IPS-20b (cell line): ENCODE measurements around the gene SMIM28.

ENCODE experiments used
- H3K27ac ChIP-seq: one replicate; pipeline ENCODE4 v1.5.1; 2013; ENCODE audit warnings: low read length
- H3K27me3 ChIP-seq: 2 replicates; pipeline ENCODE4 v1.6.1; 2013; ENCODE audit warnings: mild to moderate bottlenecking, low read length, inconsistent platforms; ENCODE audit not compliant: insufficient read depth
- H3K36me3 ChIP-seq: 2 replicates; pipeline ENCODE4 v1.6.1; 2013; ENCODE audit warnings: low read depth, mild to moderate bottlenecking, inconsistent platforms, low read length, moderate library complexity; ENCODE audit not compliant: insufficient read depth
- H3K4me1 ChIP-seq: 2 replicates; pipeline ENCODE4 v1.6.1; 2013; ENCODE audit warnings: mild to moderate bottlenecking, control low read depth, inconsistent platforms, low read length, moderate library complexity; ENCODE audit not compliant: insufficient read depth
- H3K4me3 ChIP-seq: 2 replicates; pipeline ENCODE4 v1.5.1; 2013; ENCODE audit warnings: mild to moderate bottlenecking, low read length, inconsistent platforms
- H3K9ac ChIP-seq: 2 replicates; pipeline ENCODE4 v1.6.1; 2013; ENCODE audit warnings: low read depth, mild to moderate bottlenecking, inconsistent platforms, low read length, moderate library complexity
- H3K9me3 ChIP-seq: 2 replicates; pipeline ENCODE4 v1.6.1; 2013; ENCODE audit warnings: mild to moderate bottlenecking, low read depth, low read length, inconsistent platforms; ENCODE audit not compliant: insufficient read depth

The SMIM28 gene

GRCh38 chr6:138397128-138398122 lies 19.7 kb downstream of the SMIM28 start:
- no peaks in the 10 kb centered on the region for H3K4me1 ChIP-seq
- no peak overlapping the region for H3K4me3 ChIP-seq
- H3K27me3 ChIP-seq: no peaks in the 10 kb centered on the region
- no peak overlapping the region for H3K9ac ChIP-seq
- H3K36me3 ChIP-seq: no peaks in the 10 kb centered on the region
- no peak overlapping the region for H3K27ac ChIP-seq
- H3K9me3 ChIP-seq: no peaks in the 10 kb centered on the region

- H3K4me3 ChIP-seq: no peak overlapping the region
- H3K27me3 ChIP-seq: no peaks in the 10 kb centered on the region; the same call in 1 of the 2 replicates
- no peaks in the 10 kb centered on the region for H3K9me3 ChIP-seq
- no peak overlapping the region for H3K27ac ChIP-seq
- H3K9ac ChIP-seq: no peak overlapping the region
- H3K36me3 ChIP-seq: no peaks in the 10 kb centered on the region
- no peaks in the 10 kb centered on the region for H3K4me1 ChIP-seq
These were observed 22.6 kb downstream of the SMIM28 start for GRCh38 chr6:138400326-138400725.

- Histone ChIP-seq H3K4me1 (no peaks in the 10 kb centered on the region), H3K27me3 (no peaks in the 10 kb centered on the region; the same call in 1 of the 2 replicates), H3K9ac (no peak overlapping the region), H3K36me3 (peaks cover 15% of the 10 kb centered on the region), H3K9me3 (no peaks in the 10 kb centered on the region), H3K27ac (no peak overlapping the region), H3K4me3 (no peak overlapping the region)
These were observed 24.5 kb downstream of the SMIM28 start for GRCh38 chr6:138401960-138402837.

- Histone ChIP-seq H3K9ac (0 out of 2 replicates have a peak overlapping the region, but pooled peaks have one; percentile 85), H3K27ac (no peak overlapping the region), H3K36me3 (peaks cover 21% of the 10 kb centered on the region), H3K4me3 (peak overlapping the region; percentile 96; the same call in 1 of the 2 replicates), H3K4me1 (no peaks in the 10 kb centered on the region), H3K9me3 (no peaks in the 10 kb centered on the region), H3K27me3 (no peaks in the 10 kb centered on the region; the same call in 1 of the 2 replicates)
These were observed 25.1 kb downstream of the SMIM28 start for GRCh38 chr6:138402838-138403187.

GRCh38 chr6:138403324-138403800 lies 25.7 kb downstream of the SMIM28 start:
- H3K27ac ChIP-seq: peak overlapping the region; percentile 0
- peak overlapping the region; percentile 85 for H3K9ac ChIP-seq
- no peaks in the 10 kb centered on the region for H3K9me3 ChIP-seq

GRCh38 chr6:138403801-138404665 lies 26.3 kb downstream of the SMIM28 start, which contains the start of gene HEBP2:
Gene HEBP2, plus strand, starts transcription at chr6:138404223. Its CDS starts 273 bp downstream, at chr6:138404496.
- Histone ChIP-seq H3K36me3 (peaks cover 32% of the 10 kb centered on the region), H3K9ac (peak within 1 kb of the TSS; percentile 89), H3K4me3 (peak within 1 kb of the TSS; percentile 96), H3K27ac (peak within 1 kb of the TSS; percentile 0), H3K9me3 (no peaks in the 10 kb centered on the region), H3K4me1 (no peaks in the 10 kb centered on the region), H3K27me3 (no peaks in the 10 kb centered on the region; the same call in 1 of the 2 replicates)

More at GRCh38 chr6:138403324-138403800, 25.7 kb downstream of the SMIM28 start:
- Histone ChIP-seq H3K4me3 (peak overlapping the region; percentile 96), H3K36me3 (peaks cover 26% of the 10 kb centered on the region), H3K4me1 (no peaks in the 10 kb centered on the region), H3K27me3 (no peaks in the 10 kb centered on the region; the same call in 1 of the 2 replicates)

- no peaks in the 10 kb centered on the region; the same call in 1 of the 2 replicates for H3K27me3 ChIP-seq
- peaks cover 40% of the 10 kb centered on the region for H3K36me3 ChIP-seq
- no peak overlapping the region for H3K27ac ChIP-seq
- peak overlapping the region; percentile 96 for H3K4me3 ChIP-seq
- H3K9me3 ChIP-seq: no peaks in the 10 kb centered on the region
- no peaks in the 10 kb centered on the region for H3K4me1 ChIP-seq
- H3K9ac ChIP-seq: peak overlapping the region; percentile 89
These were observed 27.1 kb downstream of the SMIM28 start for GRCh38 chr6:138404666-138405337.

GRCh38 chr6:138405816-138406413 lies 28.2 kb downstream of the SMIM28 start:
- Histone ChIP-seq H3K9ac (no peak overlapping the region), H3K27me3 (no peaks in the 10 kb centered on the region; the same call in 1 of the 2 replicates), H3K9me3 (no peaks in the 10 kb centered on the region), H3K4me3 (no peak overlapping the region), H3K4me1 (no peaks in the 10 kb centered on the region), H3K36me3 (peaks cover 49% of the 10 kb centered on the region), H3K27ac (no peak overlapping the region)

GRCh38 chr6:138406443-138406842 lies 28.7 kb downstream of the SMIM28 start:
- Histone ChIP-seq H3K9ac (no peak overlapping the region), H3K36me3 (peaks cover 55% of the 10 kb centered on the region)

More at GRCh38 chr6:138406443-138406842, 28.7 kb downstream of the SMIM28 start:
- H3K4me1 ChIP-seq: no peaks in the 10 kb centered on the region
- H3K27ac ChIP-seq: no peak overlapping the region
- no peak overlapping the region for H3K4me3 ChIP-seq
- no peaks in the 10 kb centered on the region; the same call in 1 of the 2 replicates for H3K27me3 ChIP-seq
- H3K9me3 ChIP-seq: no peaks in the 10 kb centered on the region
